ENCODE data around the gene ZNF790. TPM values are rescaled to one million over a fixed set of nuclear protein-coding genes. Genes with fewer than 3 reads are reported as not detected.

ZNF790 gene
- total and polyA plus RNA-seq, 2 of the 13 experiments (the other 11 are each of a cell fraction or from before 2014, with no cell fraction given), result 1.3 to 5.3 TPM

GRCh38 chr19:36772311-36773222 lies 65.6 kb downstream of the ZNF790 start, which contains the start of gene ZNF850 (continued):
- TF ChIP-seq ZNF276 (CRISPR knock-in tag; IDR thresholded peaks at IDR 0.05; ENCODE audit: low read depth), result no peak
- TF ChIP-seq CEBPG (CRISPR knock-in tag; IDR thresholded peaks at IDR 0.05), result no peak
- TF ChIP-seq, protein P1, sequence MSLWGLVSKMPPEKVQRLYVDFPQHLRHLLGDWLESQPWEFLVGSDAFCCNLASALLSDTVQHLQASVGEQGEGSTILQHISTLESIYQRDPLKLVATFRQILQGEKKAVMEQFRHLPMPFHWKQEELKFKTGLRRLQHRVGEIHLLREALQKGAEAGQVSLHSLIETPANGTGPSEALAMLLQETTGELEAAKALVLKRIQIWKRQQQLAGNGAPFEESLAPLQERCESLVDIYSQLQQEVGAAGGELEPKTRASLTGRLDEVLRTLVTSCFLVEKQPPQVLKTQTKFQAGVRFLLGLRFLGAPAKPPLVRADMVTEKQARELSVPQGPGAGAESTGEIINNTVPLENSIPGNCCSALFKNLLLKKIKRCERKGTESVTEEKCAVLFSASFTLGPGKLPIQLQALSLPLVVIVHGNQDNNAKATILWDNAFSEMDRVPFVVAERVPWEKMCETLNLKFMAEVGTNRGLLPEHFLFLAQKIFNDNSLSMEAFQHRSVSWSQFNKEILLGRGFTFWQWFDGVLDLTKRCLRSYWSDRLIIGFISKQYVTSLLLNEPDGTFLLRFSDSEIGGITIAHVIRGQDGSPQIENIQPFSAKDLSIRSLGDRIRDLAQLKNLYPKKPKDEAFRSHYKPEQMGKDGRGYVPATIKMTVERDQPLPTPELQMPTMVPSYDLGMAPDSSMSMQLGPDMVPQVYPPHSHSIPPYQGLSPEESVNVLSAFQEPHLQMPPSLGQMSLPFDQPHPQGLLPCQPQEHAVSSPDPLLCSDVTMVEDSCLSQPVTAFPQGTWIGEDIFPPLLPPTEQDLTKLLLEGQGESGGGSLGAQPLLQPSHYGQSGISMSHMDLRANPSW (CRISPR knock-in tag; IDR thresholded peaks at IDR 0.05; ENCODE audit: borderline replicate concordance), result no peak
- no peak for TF ChIP-seq HHEX (CRISPR knock-in tag; IDR thresholded peaks at IDR 0.05)
- TF ChIP-seq SKI (IDR thresholded peaks at IDR 0.05; ENCODE audit: partially characterized antibody), result no peak
- TF ChIP-seq ZNF318 (CRISPR knock-in tag; IDR thresholded peaks at IDR 0.05), result no peak
- no peak for TF ChIP-seq PRDM10 (CRISPR knock-in tag; IDR thresholded peaks at IDR 0.05; ENCODE audit: low read depth)
- TF ChIP-seq RBFOX2 (IDR thresholded peaks at IDR 0.05; ENCODE audit: low read depth, low read length), result peak; percentile 55; the same call in 1 of the 2 replicates
- no peak for TF ChIP-seq ELF4 (CRISPR knock-in tag; IDR thresholded peaks at IDR 0.05; ENCODE audit: borderline replicate concordance)
- TF ChIP-seq ATAD3A (CRISPR knock-in tag; IDR thresholded peaks at IDR 0.05), result no peak
- peak; percentile 88; the same call in 1 of the 2 replicates for TF ChIP-seq KDM5A (IDR thresholded peaks at IDR 0.05; ENCODE audit: borderline replicate concordance, low read length)
